ENCODE measurements around the gene ATG16L2.

The ATG16L2 gene

GRCh38 chr11:72782081-72782920 lies 31.9 kb upstream of the ATG16L2 start:
- H2AFZ ChIP-seq (ENCODE audit: low read depth, low read length, severe bottlenecking): no peak overlapping the region
- H4K20me1 ChIP-seq (ENCODE audit: low read depth, low read length): no peaks in the 10 kb centered on the region
- no peaks in the 10 kb centered on the region for H3F3A ChIP-seq (ENCODE audit: insufficient read depth)
- no peak for TF ChIP-seq EZH2phosphoT487 (conservative IDR thresholded peaks at IDR 0.05; ENCODE audit: low read length)
- TF ChIP-seq, protein P1, sequence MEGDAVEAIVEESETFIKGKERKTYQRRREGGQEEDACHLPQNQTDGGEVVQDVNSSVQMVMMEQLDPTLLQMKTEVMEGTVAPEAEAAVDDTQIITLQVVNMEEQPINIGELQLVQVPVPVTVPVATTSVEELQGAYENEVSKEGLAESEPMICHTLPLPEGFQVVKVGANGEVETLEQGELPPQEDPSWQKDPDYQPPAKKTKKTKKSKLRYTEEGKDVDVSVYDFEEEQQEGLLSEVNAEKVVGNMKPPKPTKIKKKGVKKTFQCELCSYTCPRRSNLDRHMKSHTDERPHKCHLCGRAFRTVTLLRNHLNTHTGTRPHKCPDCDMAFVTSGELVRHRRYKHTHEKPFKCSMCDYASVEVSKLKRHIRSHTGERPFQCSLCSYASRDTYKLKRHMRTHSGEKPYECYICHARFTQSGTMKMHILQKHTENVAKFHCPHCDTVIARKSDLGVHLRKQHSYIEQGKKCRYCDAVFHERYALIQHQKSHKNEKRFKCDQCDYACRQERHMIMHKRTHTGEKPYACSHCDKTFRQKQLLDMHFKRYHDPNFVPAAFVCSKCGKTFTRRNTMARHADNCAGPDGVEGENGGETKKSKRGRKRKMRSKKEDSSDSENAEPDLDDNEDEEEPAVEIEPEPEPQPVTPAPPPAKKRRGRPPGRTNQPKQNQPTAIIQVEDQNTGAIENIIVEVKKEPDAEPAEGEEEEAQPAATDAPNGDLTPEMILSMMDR (IDR thresholded peaks at IDR 0.05; ENCODE audit: insufficient read depth, low read length, poor library complexity, severe bottlenecking): no peak
- H3K27me3 ChIP-seq (ENCODE audit: low read length): no peaks in the 10 kb centered on the region
- H3K4me3 ChIP-seq (ENCODE audit: insufficient read depth, low read length, poor library complexity, severe bottlenecking): no peak overlapping the region
- no peaks in the 10 kb centered on the region for H3K9me3 ChIP-seq (ENCODE audit: insufficient read depth, low read length)
- no peak overlapping the region for H3K9ac ChIP-seq (ENCODE audit: low read length)
- no peaks in the 10 kb centered on the region for H3K79me2 ChIP-seq (ENCODE audit: insufficient read depth, low read length)
- H3K4me2 ChIP-seq (ENCODE audit: low read depth, low read length, poor library complexity, severe bottlenecking): peak overlapping the region; percentile 36
- no peaks in the 10 kb centered on the region for H3K9me2 ChIP-seq (replicated peaks; ENCODE audit: insufficient read depth, low read length)
- H3K27ac ChIP-seq (ENCODE audit: low read depth, low read length): no peak overlapping the region
- H3K36me3 ChIP-seq (ENCODE audit: low read length): no peaks in the 10 kb centered on the region

- Histone ChIP-seq H3K9me2 (replicated peaks; ENCODE audit: insufficient read depth, low read length) (no peaks in the 10 kb centered on the region), H3K27ac (ENCODE audit: low read depth, low read length) (no peak overlapping the region), H3K79me2 (ENCODE audit: insufficient read depth, low read length) (no peaks in the 10 kb centered on the region), H3K9me3 (ENCODE audit: insufficient read depth, low read length) (no peaks in the 10 kb centered on the region), H3K4me2 (ENCODE audit: low read depth, low read length, poor library complexity, severe bottlenecking) (no peak overlapping the region), H3F3A (ENCODE audit: insufficient read depth) (no peaks in the 10 kb centered on the region), H3K27me3 (ENCODE audit: low read length) (no peaks in the 10 kb centered on the region), H3K9ac (ENCODE audit: low read length) (no peak overlapping the region), H4K20me1 (ENCODE audit: low read depth, low read length) (no peaks in the 10 kb centered on the region), H2AFZ (ENCODE audit: low read depth, low read length, severe bottlenecking) (no peak overlapping the region), H3K4me3 (ENCODE audit: insufficient read depth, low read length, poor library complexity, severe bottlenecking) (no peak overlapping the region), H3K36me3 (ENCODE audit: low read length) (no peaks in the 10 kb centered on the region)
- TF ChIP-seq, protein P1 (IDR thresholded peaks at IDR 0.05; ENCODE audit: insufficient read depth, low read length, poor library complexity, severe bottlenecking): no peak
- no peak for TF ChIP-seq EZH2phosphoT487 (conservative IDR thresholded peaks at IDR 0.05; ENCODE audit: low read length)
These were observed 30.9 kb upstream of the ATG16L2 start for GRCh38 chr11:72783144-72783905.

GRCh38 chr11:72784662-72785061 lies 29.5 kb upstream of the ATG16L2 start:
- Histone ChIP-seq H3K9ac (ENCODE audit: low read length) (no peak overlapping the region), H3K4me3 (ENCODE audit: insufficient read depth, low read length, poor library complexity, severe bottlenecking) (no peak overlapping the region), H2AFZ (ENCODE audit: low read depth, low read length, severe bottlenecking) (no peak overlapping the region), H3K36me3 (ENCODE audit: low read length) (no peaks in the 10 kb centered on the region), H3K4me2 (ENCODE audit: low read depth, low read length, poor library complexity, severe bottlenecking) (no peak overlapping the region), H4K20me1 (ENCODE audit: low read depth, low read length) (no peaks in the 10 kb centered on the region), H3K27me3 (ENCODE audit: low read length) (no peaks in the 10 kb centered on the region), H3K9me3 (ENCODE audit: insufficient read depth, low read length) (no peaks in the 10 kb centered on the region), H3K27ac (ENCODE audit: low read depth, low read length) (no peak overlapping the region), H3K79me2 (ENCODE audit: insufficient read depth, low read length) (no peaks in the 10 kb centered on the region), H3F3A (ENCODE audit: insufficient read depth) (no peaks in the 10 kb centered on the region), H3K9me2 (replicated peaks; ENCODE audit: insufficient read depth, low read length) (no peaks in the 10 kb centered on the region)
- TF ChIP-seq EZH2phosphoT487 (conservative IDR thresholded peaks at IDR 0.05; ENCODE audit: low read length): no peak
- TF ChIP-seq, protein P1 (IDR thresholded peaks at IDR 0.05; ENCODE audit: insufficient read depth, low read length, poor library complexity, severe bottlenecking): no peak
